GM10248 (cell line): ENCODE results near the gene E2F1.

Experiments used
- CTCF ChIA-PET: fragments of 300-600 bp; sonication (Branson Sonifier 250); formaldehyde crosslinking; extraction: SDS; loops from one replicate; lab custom pipeline; 2021; ENCODE audit warnings: antibody characterized with exemption; lab: Yijun Ruan, JAX
- POLR2A ChIA-PET: fragments of 350-650 bp; sonication (Branson Sonifier 250); formaldehyde crosslinking; extraction: SDS; loops from one replicate; lab custom pipeline; 2020; ENCODE audit warnings: antibody characterized with exemption; lab: Yijun Ruan, JAX
- DNase-seq: peaks from one replicate; pipeline ENCODE4 v3.0.0; 2012; ENCODE audit errors: extremely low spot score
- TF ChIP-seq, protein P1 (sequence below): IDR thresholded peaks from 2 replicates; pipeline ENCODE4 v1.5.1; 2012; ENCODE audit warnings: mild to moderate bottlenecking, low read depth; ENCODE audit errors: extremely low read depth, missing control alignments, control extremely low read depth

The E2F1 gene, protein sequence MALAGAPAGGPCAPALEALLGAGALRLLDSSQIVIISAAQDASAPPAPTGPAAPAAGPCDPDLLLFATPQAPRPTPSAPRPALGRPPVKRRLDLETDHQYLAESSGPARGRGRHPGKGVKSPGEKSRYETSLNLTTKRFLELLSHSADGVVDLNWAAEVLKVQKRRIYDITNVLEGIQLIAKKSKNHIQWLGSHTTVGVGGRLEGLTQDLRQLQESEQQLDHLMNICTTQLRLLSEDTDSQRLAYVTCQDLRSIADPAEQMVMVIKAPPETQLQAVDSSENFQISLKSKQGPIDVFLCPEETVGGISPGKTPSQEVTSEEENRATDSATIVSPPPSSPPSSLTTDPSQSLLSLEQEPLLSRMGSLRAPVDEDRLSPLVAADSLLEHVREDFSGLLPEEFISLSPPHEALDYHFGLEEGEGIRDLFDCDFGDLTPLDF

DNA sequence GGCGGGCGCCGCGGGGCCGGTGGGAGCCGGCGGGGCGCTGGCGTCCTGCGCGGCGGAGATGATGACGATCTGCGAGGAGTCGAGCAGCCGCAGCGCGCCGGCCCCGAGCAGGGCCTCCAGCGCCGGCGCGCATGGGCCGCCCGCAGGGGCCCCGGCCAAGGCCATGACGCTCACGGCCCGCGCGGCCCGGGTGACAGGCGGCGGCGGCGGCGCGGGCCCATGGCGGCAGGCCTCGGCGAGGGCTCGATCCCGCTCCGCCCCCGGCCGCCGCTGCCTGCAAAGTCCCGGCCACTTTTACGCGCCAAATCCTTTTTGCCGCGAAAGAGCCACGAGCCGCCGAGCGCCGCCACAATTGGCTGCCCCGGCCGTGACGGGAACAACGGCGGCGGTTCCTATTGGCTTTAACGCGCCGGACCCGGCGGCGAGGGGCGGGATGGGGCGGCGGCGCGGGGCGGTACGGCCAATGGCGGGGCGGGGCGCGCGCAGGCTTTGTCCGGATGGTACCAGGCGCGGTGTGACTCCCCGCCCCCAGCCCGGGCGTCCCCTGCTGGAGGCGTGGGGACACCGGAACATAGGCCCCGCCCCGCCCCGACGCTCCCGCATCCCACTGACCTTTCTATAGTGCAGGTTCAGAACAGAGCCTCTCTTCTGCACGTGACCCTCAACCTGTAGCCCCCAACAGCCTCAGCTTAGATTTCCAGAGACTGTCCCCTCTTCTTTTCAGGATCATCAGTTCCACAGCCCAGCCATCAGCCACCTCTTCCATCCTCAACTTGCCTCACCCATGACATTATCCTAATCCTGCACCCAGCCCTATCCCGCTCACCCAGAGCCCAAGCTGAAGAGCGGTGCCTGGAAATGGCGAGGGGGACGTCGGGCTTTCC, at the start of gene E2F1:
E2F1 (minus strand) TSS at position 286 of the 884 bp plus-strand sequence; CDS start at position 165, 121 bp downstream.
- TF ChIP-seq, protein P1, sequence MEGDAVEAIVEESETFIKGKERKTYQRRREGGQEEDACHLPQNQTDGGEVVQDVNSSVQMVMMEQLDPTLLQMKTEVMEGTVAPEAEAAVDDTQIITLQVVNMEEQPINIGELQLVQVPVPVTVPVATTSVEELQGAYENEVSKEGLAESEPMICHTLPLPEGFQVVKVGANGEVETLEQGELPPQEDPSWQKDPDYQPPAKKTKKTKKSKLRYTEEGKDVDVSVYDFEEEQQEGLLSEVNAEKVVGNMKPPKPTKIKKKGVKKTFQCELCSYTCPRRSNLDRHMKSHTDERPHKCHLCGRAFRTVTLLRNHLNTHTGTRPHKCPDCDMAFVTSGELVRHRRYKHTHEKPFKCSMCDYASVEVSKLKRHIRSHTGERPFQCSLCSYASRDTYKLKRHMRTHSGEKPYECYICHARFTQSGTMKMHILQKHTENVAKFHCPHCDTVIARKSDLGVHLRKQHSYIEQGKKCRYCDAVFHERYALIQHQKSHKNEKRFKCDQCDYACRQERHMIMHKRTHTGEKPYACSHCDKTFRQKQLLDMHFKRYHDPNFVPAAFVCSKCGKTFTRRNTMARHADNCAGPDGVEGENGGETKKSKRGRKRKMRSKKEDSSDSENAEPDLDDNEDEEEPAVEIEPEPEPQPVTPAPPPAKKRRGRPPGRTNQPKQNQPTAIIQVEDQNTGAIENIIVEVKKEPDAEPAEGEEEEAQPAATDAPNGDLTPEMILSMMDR: peak; percentile 2
- peak; percentile 99 for DNase-seq
- CTCF ChIA-PET: interaction anchor here (1.0 to 2.4 kb wide), 3 partner anchors 16 to 46 kb away, joined by 3 to 22 read pairs (median 4); partner anchors contain the start of gene ACTL10
- POLR2A ChIA-PET: no interaction called here

DNA sequence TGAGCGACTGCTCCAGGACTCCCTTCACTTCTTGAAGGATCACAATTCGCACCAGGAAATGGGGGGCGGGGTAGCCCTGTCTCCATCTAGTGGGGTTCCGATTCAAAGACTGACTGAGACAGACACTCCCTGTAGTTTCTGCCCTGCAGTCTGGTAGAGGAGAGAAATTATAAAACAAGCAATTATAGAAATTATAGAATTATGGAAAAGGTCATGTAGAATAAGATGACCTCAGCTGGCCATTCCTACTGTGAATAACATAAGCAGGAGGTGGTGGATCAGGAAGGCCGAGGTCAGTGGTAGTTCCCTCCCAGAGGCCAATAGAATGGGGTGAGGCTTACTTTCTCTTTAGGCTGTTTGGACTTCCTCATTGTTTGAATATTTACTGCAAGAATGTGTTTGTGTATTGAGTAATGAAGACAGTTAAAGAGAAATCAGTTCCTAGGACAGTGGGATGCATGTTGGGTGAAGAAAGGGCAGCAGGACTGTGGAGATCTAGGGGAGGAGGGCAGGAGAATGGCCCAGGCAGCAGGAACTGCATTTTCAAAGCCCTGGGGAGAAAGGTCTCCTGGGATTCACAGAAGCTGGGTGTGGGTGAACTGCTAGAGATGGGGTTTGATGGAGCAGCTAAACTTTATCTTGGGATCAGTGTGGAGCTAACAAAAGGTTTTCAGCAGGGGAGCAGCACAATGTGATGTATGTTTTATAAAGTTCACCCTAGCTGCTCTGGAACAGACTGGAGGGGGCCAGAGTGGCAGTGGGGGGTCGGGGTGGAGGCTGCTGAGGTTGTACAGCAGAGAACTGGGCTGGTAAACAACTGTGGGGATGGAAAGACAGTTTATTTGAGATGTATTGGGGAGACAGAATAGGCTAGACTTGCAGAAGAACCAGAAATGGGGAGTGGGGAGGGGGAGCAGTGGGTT, 47.7 kb upstream of the E2F1 start:
- CTCF ChIA-PET: interaction anchor here (1.7 to 3.7 kb wide), 3 partner anchors 8 to 70 kb away, joined by 4 to 24 read pairs (median 11); partner anchors contain the start of gene PXMP4
- TF ChIP-seq, protein P1: peak; percentile 4
- POLR2A ChIA-PET: no interaction called here
- peak; percentile 40 for DNase-seq

DNA sequence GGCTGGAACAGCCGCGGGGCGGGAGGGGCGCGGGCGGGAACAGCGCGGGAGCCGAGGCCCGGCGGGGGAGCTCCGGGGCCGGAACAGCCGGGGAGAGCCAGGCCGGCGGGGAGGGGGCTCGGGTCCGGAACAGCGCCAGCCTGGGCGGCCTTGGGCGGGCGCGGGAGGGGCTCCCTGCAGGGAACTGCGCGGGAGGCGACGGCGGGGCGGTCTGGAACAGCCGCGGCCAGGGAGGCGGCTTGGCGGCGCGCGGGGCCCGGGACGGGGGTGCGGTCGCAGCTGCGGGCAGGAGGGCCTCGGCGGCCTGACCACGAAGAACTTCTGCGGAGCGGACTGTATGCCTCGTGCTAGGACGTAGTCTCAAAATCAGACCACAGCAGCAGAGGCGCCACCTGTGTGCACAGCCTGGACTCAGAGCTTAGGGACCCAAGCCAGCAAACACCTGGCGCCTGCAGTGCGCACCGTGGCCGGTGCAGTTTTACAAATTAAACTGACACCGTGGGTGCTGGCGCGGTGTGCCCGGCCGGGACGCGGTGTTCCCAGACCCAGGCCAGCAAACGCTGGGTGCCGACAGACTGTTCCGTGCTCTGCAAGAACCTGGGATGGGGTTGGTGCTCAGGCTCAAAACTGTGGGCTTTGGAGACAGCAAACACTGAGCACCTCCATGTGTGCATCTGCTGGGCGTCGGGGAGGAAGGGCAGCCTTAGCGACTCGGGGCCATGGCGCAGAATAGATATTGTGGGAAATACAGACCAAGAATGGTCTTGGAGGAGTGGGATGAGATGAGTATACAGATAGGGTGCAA, 46.2 kb upstream of the E2F1 start:
- POLR2A ChIA-PET: interaction anchor here (0.5 to 0.6 kb wide), 3 partner anchors 13 to 1105 kb away, joined by 3 to 12 read pairs (median 5); no protein-coding TSS in a partner anchor
- DNase-seq: peak; percentile 83
- TF ChIP-seq, protein P1: no peak
- CTCF ChIA-PET: interaction anchor here (0.6 to 3.7 kb wide), 17 partner anchors 9 to 261 kb away, joined by 3 to 24 read pairs (median 4); partner anchors contain the start of genes PXMP4 and RALY

DNA sequence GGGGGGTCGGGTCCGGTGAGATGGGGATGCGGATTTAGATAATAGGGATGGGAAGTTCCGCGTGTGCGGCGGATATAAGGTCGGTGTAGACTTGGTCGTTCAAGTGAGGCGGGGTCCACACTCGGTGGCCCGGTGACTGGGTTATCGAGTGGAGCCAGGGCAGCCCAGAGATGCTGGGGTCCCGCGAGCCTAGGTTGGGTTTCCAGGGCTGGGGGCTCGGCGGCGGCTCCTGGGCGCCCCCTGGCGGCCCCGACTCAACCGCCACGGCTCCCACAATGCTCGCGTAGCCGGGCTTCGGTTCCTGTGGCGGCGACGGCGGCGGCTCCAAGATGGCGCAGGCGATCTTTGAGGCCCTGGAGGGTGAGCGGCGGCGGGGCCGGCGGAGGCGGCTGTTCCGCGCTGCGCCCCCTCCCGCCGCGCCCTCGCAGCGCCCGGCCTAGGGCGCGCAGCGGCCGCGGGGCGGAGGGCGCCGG, 45.5 kb upstream of the E2F1 start, which contains the start of gene ZNF341:
ZNF341 (plus strand) TSS at position 304 of the 473 bp plus-strand sequence; CDS start at position 330, 26 bp downstream.
- DNase-seq: peak; percentile 89
- TF ChIP-seq, protein P1: peak; percentile 88
- POLR2A ChIA-PET: interaction anchor here (0.5 to 0.6 kb wide), 2 partner anchors 12 to 297 kb away, joined by 3 to 12 read pairs; no protein-coding TSS in a partner anchor
- CTCF ChIA-PET: interaction anchor here (0.6 to 3.7 kb wide), 14 partner anchors 9 to 262 kb away, joined by 3 to 24 read pairs (median 4); partner anchors contain the start of genes PXMP4 and RALY

DNA sequence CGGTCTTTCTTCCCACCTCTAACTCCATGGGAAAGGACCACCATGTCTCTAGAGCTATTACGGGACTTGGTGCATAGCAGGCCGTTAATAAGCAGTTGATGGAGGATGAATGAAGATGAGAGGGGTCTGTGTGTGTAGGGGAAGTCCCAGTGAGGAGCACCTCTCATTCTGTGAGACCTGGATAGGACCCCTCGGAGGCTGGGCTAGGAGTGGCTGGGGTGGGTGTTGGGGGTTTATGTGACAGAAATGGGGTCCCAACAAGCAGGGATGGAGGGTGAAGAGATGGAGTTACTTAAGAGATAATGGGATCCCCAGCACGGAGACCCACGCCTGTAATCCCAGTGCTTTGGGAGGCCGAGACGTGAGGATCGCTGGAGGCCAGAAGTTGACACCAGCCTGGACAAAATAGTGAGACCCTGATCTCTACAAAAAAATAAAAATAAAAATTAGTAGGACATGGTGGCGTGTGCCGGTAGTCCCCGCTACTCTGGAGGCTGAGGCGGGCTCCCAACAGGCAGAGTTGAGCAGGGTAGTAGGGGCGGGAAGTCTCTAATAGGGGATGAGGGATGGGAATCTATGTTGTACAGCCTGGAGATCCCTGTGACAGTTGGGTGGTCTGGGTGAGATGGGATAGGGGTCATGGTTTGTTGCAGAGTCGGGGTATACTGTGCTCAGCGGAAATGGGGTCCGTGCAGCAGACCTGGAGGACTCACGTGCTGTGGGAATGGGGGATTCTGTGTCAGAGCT, 44.9 kb upstream of the E2F1 start:
- CTCF ChIA-PET: interaction anchor here (0.6 to 3.7 kb wide), 7 partner anchors 8 to 262 kb away, joined by 3 to 24 read pairs (median 8); partner anchors contain the start of genes PXMP4 and RALY
- POLR2A ChIA-PET: no interaction called here
- DNase-seq: no peak
- TF ChIP-seq, protein P1: no peak
